HG03196 (cell line): ENCODE results near the gene MYO10.
"Not testable (repeated sequence)": the region's sequence is repeated elsewhere in the genome, so short reads cannot be mapped to it uniquely, and the experiment has no call there.

Source experiments
- ATAC-seq: cut with Tn5 transposase; IDR thresholded peaks from one replicate; pipeline ENCODE4 v1.9.1; 2021; ENCODE audit not compliant: unreplicated experiment

MYO10 gene

GRCh38 chr5:16865151-16865550 lies 70.9 kb downstream of the MYO10 start:
- no peak for ATAC-seq

- ATAC-seq = no peak
Measured at GRCh38 chr5:16864631-16865131, 71.4 kb downstream of the MYO10 start.

- no peak for ATAC-seq
Measured at GRCh38 chr5:16863469-16863946, 72.6 kb downstream of the MYO10 start.

- ATAC-seq = no peak
Measured at GRCh38 chr5:16862777-16863176, 73.3 kb downstream of the MYO10 start.

- ATAC-seq = no peak
Measured at GRCh38 chr5:16859346-16859745, 76.7 kb downstream of the MYO10 start.

GRCh38 chr5:16858151-16858550 lies 77.9 kb downstream of the MYO10 start:
- ATAC-seq = no peak

GRCh38 chr5:16857635-16858034 lies 78.5 kb downstream of the MYO10 start:
- no peak for ATAC-seq

GRCh38 chr5:16856531-16856930 lies 79.6 kb downstream of the MYO10 start:
- no peak for ATAC-seq

- ATAC-seq = no peak
Measured at GRCh38 chr5:16855898-16856297, 80.2 kb downstream of the MYO10 start.

- ATAC-seq = no peak
Measured at GRCh38 chr5:16855485-16855884, 80.6 kb downstream of the MYO10 start.

GRCh38 chr5:16854351-16854750 lies 81.7 kb downstream of the MYO10 start:
- ATAC-seq = no peak

GRCh38 chr5:16853518-16853917 lies 82.6 kb downstream of the MYO10 start:
- no peak for ATAC-seq

- ATAC-seq = no peak
Measured at GRCh38 chr5:16852251-16853005, 83.7 kb downstream of the MYO10 start.

GRCh38 chr5:16849775-16850174 lies 86.3 kb downstream of the MYO10 start:
- no peak for ATAC-seq

- no peak for ATAC-seq
Measured at GRCh38 chr5:16849181-16849580, 86.9 kb downstream of the MYO10 start.

GRCh38 chr5:16844952-16845351 lies 91.1 kb downstream of the MYO10 start:
- ATAC-seq = no peak

GRCh38 chr5:16842896-16843295 lies 93.2 kb downstream of the MYO10 start:
- ATAC-seq = no peak

- ATAC-seq = no peak
Measured at GRCh38 chr5:16841416-16841815, 94.7 kb downstream of the MYO10 start.

GRCh38 chr5:16837305-16837704 lies 98.8 kb downstream of the MYO10 start:
- no peak for ATAC-seq

- ATAC-seq = no peak
Measured at GRCh38 chr5:16834029-16834428, 102.1 kb downstream of the MYO10 start.

GRCh38 chr5:16831326-16831725 lies 104.8 kb downstream of the MYO10 start:
- not testable (repeated sequence) for ATAC-seq

- no peak for ATAC-seq
Measured at GRCh38 chr5:16827755-16828154, 108.3 kb downstream of the MYO10 start.
